Measurements from ENCODE around the gene PANK2.
A peak's percentile ranks its signal among the peaks of the same experiment; 100 is the strongest.
"Not testable (repeated sequence)": the region's sequence is repeated elsewhere in the genome, so short reads cannot be mapped to it uniquely, and the experiment has no call there.

Gene PANK2

GRCh38 chr20:3888622-3889488, at the start of gene PANK2:
Gene PANK2 (plus strand): TSS chr20:3889387.
- peak; percentile 95 for DNase-seq (ENCODE audit: low read depth)
- peak; percentile 37 for TF ChIP-seq CTCF (IDR thresholded peaks at IDR 0.05; ENCODE audit: control insufficient read depth, extremely low read depth, insufficient read depth)

GRCh38 chr20:3840201-3840600, 49.0 kb upstream of the PANK2 start:
- not testable (repeated sequence) for DNase-seq (ENCODE audit: low read depth); H3K4me3 ChIP-seq (ENCODE audit: low read depth, low read length)

More at GRCh38 chr20:3888622-3889488, at the start of gene PANK2:
- H3K4me3 ChIP-seq (ENCODE audit: low read depth, low read length) = peak within 1 kb of the TSS; percentile 84

GRCh38 chr20:3842348-3842930, 46.7 kb upstream of the PANK2 start:
- no peak for TF ChIP-seq CTCF (IDR thresholded peaks at IDR 0.05; ENCODE audit: control insufficient read depth, extremely low read depth, insufficient read depth)
- DNase-seq (ENCODE audit: low read depth) = no peak

GRCh38 chr20:3843490-3843889, 45.7 kb upstream of the PANK2 start:
- DNase-seq (ENCODE audit: low read depth) = no peak
- no peak overlapping the region for H3K4me3 ChIP-seq (ENCODE audit: low read depth, low read length)
- TF ChIP-seq CTCF (IDR thresholded peaks at IDR 0.05; ENCODE audit: control insufficient read depth, extremely low read depth, insufficient read depth) = no peak

More at GRCh38 chr20:3842348-3842930, 46.7 kb upstream of the PANK2 start:
- no peak overlapping the region for H3K4me3 ChIP-seq (ENCODE audit: low read depth, low read length)

- not testable (repeated sequence) for H3K4me3 ChIP-seq (ENCODE audit: low read depth, low read length); DNase-seq (ENCODE audit: low read depth)
Measured at GRCh38 chr20:3843990-3844619, 45.1 kb upstream of the PANK2 start.

- no peak for DNase-seq (ENCODE audit: low read depth)
- H3K4me3 ChIP-seq (ENCODE audit: low read depth, low read length) = peak overlapping the region; percentile 96
- no peak for TF ChIP-seq CTCF (IDR thresholded peaks at IDR 0.05; ENCODE audit: control insufficient read depth, extremely low read depth, insufficient read depth)
Measured at GRCh38 chr20:3846378-3846739, 42.8 kb upstream of the PANK2 start.

- peak; percentile 37 for DNase-seq (ENCODE audit: low read depth)
- H3K4me3 ChIP-seq (ENCODE audit: low read depth, low read length) = peak within 1 kb of the TSS; percentile 96
- no peak for TF ChIP-seq CTCF (IDR thresholded peaks at IDR 0.05; ENCODE audit: control insufficient read depth, extremely low read depth, insufficient read depth)
Measured at GRCh38 chr20:3846740-3847428, 42.3 kb upstream of the PANK2 start, which contains the start of gene MAVS. Gene MAVS (plus strand): TSS chr20:3846834. CDS start chr20:3854625, 7,791 bp downstream.

Measured in LNCaP clone FGC (cell line).